Type B pancreatic cell (in vitro differentiated cells): ENCODE data around the gene PPP2R2D. TPM values are rescaled to one million over a fixed set of nuclear protein-coding genes. Genes with fewer than 3 reads are reported as not detected.
A peak's percentile ranks its signal among the peaks of the same experiment; 100 is the strongest.

ENCODE experiments used
- DNase-seq: peaks from one replicate; pipeline ENCODE4 v3.0.0; 2021; ENCODE audit warnings: mixed read lengths; ENCODE audit not compliant: unreplicated experiment; ENCODE audit errors: extremely low spot score
- H3K27ac Mint-ChIP-seq: 2 replicates; pipeline ENCODE4 v1.8.0; 2021; ENCODE audit warnings: mild to moderate bottlenecking, mixed read lengths
- H3K27me3 Mint-ChIP-seq: 2 replicates; pipeline ENCODE4 v1.8.0; 2021; ENCODE audit warnings: mixed read lengths
- H3K36me3 Mint-ChIP-seq: 2 replicates; pipeline ENCODE4 v1.8.0; 2021; ENCODE audit warnings: mixed read lengths
- H3K4me1 Mint-ChIP-seq: one replicate; pipeline ENCODE4 v1.8.0; 2021; ENCODE audit warnings: mixed read lengths; ENCODE audit not compliant: unreplicated experiment
- H3K4me3 Mint-ChIP-seq: 2 replicates; pipeline ENCODE4 v1.8.0; 2021; ENCODE audit warnings: mild to moderate bottlenecking, mixed read lengths
- H3K9me3 Mint-ChIP-seq: 2 replicates; pipeline ENCODE4 v1.8.0; 2021; ENCODE audit warnings: mixed read lengths
- total RNA-seq: library from RNA; stranded (reverse); gene quantifications from 2 replicates; pipeline ENCODE4 v1.2.1, GENCODE V29; 2021; ENCODE audit warnings: low replicate concordance
- TF ChIP-seq, protein P1 (sequence below): fragments of 200-600 bp; sonication (generic); conservative IDR thresholded peaks from 2 replicates; pipeline ENCODE4 v1.5.0; 2021; ENCODE audit warnings: antibody characterized with exemption, mild to moderate bottlenecking

The PPP2R2D gene
- total RNA-seq, 1 donor from 2014 or later = 38.1 TPM

DNA sequence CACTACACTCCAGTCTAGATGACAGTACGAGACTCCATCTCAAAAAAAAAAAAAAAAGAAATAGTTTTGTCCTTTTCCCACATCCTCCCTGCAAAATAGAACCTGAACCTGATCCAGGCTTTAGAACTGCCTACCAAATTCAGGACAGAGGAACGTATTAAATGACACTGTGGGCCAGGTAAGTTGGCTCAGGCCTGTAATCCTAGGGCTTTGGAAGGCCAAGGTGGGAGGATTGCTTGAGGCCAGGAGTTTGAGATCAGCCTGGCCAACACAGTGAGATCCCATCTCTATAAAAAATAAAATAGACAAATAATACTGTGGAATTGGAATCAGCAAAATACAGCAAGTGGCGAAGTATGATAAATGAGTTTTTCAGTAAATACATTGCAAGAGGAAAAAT is 90.9 kb downstream of the PPP2R2D start:
- H3K27ac Mint-ChIP-seq = no peak overlapping the region
- H3K36me3 Mint-ChIP-seq = no peaks in the 10 kb centered on the region
- H3K9me3 Mint-ChIP-seq = no peaks in the 10 kb centered on the region

GRCh38 chr10:131993275-131993674 is 92.5 kb downstream of the PPP2R2D start:
- DNase-seq = no peak
- no peaks in the 10 kb centered on the region for H3K9me3 Mint-ChIP-seq
- H3K27ac Mint-ChIP-seq = no peak overlapping the region
- H3K4me3 Mint-ChIP-seq = no peak overlapping the region
- peaks cover 9% of the 10 kb centered on the region for H3K27me3 Mint-ChIP-seq
- peaks cover 17% of the 10 kb centered on the region for H3K4me1 Mint-ChIP-seq
- H3K36me3 Mint-ChIP-seq = no peaks in the 10 kb centered on the region
- TF ChIP-seq, protein P1, sequence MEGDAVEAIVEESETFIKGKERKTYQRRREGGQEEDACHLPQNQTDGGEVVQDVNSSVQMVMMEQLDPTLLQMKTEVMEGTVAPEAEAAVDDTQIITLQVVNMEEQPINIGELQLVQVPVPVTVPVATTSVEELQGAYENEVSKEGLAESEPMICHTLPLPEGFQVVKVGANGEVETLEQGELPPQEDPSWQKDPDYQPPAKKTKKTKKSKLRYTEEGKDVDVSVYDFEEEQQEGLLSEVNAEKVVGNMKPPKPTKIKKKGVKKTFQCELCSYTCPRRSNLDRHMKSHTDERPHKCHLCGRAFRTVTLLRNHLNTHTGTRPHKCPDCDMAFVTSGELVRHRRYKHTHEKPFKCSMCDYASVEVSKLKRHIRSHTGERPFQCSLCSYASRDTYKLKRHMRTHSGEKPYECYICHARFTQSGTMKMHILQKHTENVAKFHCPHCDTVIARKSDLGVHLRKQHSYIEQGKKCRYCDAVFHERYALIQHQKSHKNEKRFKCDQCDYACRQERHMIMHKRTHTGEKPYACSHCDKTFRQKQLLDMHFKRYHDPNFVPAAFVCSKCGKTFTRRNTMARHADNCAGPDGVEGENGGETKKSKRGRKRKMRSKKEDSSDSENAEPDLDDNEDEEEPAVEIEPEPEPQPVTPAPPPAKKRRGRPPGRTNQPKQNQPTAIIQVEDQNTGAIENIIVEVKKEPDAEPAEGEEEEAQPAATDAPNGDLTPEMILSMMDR = no peak

More for the DNA sequence above, 90.9 kb downstream of the PPP2R2D start:
- peaks cover 6% of the 10 kb centered on the region for H3K27me3 Mint-ChIP-seq
- peaks cover 2% of the 10 kb centered on the region for H3K4me1 Mint-ChIP-seq
- H3K4me3 Mint-ChIP-seq = no peak overlapping the region
- no peak for DNase-seq
- TF ChIP-seq, protein P1 = no peak

DNA sequence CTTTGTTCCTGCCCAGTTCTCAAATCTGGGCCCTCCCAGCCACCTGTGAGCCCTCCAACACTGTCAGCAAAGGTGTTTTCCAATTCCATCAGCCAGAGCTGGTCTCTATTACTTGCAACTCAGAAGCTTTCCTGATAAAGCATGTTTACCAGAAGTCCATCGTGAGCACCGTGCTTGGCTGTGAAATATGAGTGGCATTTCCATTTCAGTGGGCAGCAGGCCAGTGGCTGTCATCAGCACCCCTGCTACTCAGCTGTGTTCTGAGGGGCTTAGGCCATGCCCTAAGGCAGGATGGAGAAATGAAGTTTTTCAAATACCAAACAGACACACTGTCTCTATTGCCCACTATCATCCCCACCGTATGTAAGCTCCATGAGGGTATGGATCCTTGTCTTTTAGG is 93.6 kb downstream of the PPP2R2D start:
- Mint-ChIP-seq H3K9me3 (no peaks in the 10 kb centered on the region), H3K4me1 (peaks cover 17% of the 10 kb centered on the region), H3K4me3 (no peak overlapping the region), H3K27ac (no peak overlapping the region), H3K27me3 (peaks cover 9% of the 10 kb centered on the region), H3K36me3 (no peaks in the 10 kb centered on the region)
- no peak for DNase-seq
- TF ChIP-seq, protein P1 = no peak

- DNase-seq = no peak
- peaks cover 23% of the 10 kb centered on the region for H3K4me1 Mint-ChIP-seq
- H3K36me3 Mint-ChIP-seq = no peaks in the 10 kb centered on the region
- peaks cover 9% of the 10 kb centered on the region for H3K27me3 Mint-ChIP-seq
- H3K4me3 Mint-ChIP-seq = no peak overlapping the region
- H3K9me3 Mint-ChIP-seq = no peaks in the 10 kb centered on the region
- H3K27ac Mint-ChIP-seq = no peak overlapping the region
- TF ChIP-seq, protein P1 = no peak
These were observed 95.9 kb downstream of the PPP2R2D start for GRCh38 chr10:131996466-131997365.

- no peaks in the 10 kb centered on the region for H3K9me3 Mint-ChIP-seq
- no peak for DNase-seq
- peaks cover 23% of the 10 kb centered on the region for H3K4me1 Mint-ChIP-seq
- TF ChIP-seq, protein P1 = no peak
- peak overlapping the region; percentile 49 for H3K4me3 Mint-ChIP-seq
- H3K27ac Mint-ChIP-seq = peak overlapping the region; percentile 70
- no peaks in the 10 kb centered on the region for H3K36me3 Mint-ChIP-seq
- peaks cover 14% of the 10 kb centered on the region for H3K27me3 Mint-ChIP-seq
These were observed 96.7 kb downstream of the PPP2R2D start for GRCh38 chr10:131997366-131998049.
